GM19468 (cell line): ENCODE results near the gene GMDS.

Source experiments
- ATAC-seq: cut with Tn5 transposase; IDR thresholded peaks from one replicate; pipeline ENCODE4 v1.9.1; 2021; ENCODE audit warnings: mild to moderate bottlenecking, moderate library complexity, moderate number of reproducible peaks; ENCODE audit not compliant: unreplicated experiment; ENCODE audit errors: extremely low read depth

GMDS gene

DNA sequence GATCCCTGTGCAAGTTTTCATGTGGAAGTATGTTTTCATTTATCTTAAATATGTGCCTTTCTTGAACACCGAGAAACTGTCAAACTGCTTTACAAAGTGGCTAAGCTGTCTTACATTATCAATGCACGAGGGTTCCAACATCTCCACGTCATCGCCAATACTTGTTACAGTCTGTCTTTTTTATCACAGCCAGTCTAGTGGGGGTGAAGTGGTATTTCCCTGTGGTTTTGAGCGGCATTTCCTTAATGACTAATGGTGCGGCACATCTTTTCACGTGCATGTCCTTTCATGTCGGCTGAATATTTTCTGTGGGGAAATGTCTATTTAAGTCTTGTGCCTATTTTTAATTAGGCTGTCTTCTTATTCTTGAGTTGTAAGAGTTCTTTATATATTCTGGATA, 355.3 kb downstream of the GMDS start:
- no peak for ATAC-seq

DNA sequence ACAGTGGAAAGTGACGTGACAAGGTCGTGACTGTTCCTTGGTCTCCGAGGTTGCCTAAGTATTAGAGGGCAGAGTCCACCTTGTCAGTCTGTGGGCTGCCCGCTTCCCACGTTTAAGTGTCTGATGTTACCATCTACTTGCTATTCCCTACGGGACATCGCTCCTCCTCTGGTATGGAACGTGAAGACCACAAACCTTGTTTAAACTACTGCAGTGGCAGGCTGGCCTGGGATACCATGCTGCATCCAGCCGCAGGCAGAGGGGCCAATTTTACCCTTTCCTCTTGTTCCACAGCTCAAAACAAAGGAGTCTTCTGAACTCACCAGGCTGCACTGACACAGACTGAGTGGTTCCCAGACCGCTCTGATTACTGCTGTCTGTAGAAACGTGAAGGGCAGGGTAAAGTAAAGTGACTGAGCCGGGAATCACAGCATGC, 359.8 kb downstream of the GMDS start:
- no peak for ATAC-seq

DNA sequence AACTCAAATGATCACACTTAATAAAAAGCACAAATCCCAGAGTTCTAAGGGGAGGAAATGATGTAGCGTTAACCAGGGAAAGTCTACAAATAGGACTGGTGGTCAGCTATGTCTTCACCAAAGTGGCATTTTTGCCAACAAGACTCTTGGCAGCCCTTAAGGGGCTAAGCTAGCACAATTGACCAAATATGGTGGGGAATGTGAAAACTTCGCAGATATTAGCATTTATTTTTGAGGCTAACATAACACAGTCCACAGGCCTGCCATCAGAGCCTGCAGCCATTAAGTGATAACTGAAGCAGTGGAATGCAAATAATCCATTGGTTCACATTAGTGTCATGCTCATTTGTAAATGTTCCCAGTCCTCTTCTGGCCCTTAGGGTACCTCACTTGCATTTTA, 361.1 kb downstream of the GMDS start:
- no peak for ATAC-seq

DNA sequence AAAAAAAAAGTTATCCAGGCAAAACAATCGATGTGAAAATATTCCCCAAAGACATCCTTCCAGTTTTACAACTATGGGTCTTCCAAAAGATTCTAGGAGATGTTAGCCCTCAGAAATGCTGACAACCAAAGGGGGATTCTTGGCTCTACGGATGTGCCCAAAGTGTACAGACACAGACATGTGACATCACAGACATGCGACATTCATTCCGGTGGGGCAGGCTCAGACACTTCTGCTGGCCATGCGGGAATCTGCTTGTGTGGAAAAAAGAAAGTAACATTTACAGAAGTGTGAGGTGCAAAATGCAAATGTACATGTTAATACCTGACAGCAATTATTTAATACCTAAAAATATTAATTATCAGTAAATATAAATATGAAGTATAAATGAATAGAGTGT, 367.1 kb downstream of the GMDS start:
- no peak for ATAC-seq

DNA sequence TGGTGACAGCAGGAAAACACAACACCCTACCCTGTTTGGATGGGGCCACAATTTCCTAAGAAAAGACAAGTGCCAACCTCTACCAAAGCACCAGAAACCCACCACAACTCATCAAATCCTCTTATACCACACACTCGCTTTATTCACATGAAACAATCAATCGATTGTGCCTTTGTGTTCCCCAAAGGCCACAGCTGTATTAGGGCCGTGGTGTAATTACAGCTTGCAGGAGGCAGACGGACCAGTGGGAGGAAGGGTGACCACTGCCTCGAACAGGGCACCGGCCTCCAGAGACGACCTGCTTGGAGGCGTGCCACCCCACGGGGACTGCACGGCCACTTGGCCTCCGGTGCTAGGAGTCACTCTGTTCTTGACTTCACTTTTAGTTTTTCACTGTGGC, 371.6 kb downstream of the GMDS start:
- no peak for ATAC-seq

DNA sequence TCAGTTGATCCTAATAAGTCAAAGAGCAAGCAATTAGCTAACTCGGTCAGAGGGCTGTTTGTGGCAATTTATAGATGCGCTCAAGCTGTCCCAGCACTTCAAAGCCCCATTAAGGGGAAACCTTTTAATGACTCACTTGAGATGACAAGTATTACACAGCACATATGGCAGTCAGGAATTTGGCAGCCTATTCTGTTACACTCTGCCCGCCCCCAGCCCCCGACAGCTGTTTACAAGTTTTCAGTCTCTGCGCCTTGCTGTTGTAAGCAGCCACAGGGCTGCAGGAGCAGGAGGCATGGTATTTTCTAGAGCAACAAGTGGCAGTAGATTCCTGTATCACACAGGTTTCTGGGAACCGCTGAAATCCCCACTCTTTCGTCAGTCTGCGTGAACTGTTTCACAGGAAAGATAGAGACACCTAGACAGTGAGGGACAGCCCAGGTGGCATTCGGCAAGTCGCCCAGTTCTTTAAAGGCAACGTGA, 372.7 kb downstream of the GMDS start:
- no peak for ATAC-seq

DNA sequence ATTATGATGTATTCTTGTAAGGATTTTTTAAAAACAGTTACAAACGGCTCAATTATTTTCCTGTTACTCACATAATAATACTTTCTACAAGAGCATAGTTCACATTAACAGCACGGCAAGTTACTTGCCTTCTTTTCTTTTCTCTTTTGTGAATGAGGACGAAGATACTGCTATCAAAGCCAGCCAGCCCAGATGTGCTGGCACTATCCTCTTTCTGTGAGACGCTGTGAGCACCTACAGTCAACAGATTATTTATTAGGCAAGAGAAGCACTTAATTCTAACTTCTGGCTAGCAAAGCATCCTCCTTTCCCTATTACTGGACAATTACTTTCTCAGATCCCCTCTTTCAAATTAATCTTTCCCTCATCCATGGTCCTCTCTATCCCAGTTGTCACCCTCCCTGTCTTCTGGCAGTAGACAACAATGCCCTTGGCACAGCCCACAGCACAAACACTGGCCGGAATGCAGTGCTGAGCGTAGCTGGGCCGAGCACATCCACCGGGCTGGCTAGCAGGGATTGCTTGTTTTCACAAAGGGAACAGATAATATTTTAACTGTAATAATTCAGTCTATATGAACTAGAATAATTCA, 373.6 kb downstream of the GMDS start:
- ATAC-seq: no peak

DNA sequence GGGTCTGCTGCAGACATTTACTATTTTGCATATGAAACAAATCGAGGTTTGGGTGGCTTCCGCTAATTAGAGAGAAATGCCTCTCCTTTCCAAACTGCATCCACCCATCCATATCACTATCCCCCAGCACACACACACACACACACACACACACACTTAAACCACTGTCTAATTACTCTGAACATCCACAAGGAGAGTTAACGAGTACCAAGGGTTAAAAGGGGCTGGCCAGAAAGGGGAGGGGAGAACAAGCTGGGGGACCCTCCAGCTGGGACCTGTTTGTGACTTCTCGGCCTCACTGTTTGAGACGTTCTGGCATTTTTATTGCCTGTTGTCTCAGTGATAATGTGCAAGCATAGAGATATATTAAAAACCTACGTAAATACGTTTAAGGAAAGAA, 374.5 kb downstream of the GMDS start:
- ATAC-seq: no peak

DNA sequence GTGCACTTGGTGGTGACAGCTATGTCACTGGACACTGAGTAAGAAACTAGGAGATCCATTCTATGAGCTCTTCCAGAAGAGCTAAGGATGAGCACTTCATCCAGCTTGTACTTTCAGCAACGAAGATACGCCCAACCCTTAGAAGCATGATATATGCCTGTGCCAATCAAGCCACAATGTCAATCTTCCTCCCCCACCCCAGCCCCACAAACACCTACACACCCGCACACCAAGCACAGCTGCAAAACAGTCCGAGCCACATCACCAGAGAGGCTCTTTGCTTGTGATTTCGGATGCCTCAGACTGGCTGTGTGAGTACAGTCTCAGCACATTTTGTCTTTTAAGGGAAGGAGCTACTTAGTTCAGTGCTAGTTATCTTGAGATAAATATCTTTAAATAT, 375.2 kb downstream of the GMDS start:
- ATAC-seq: no peak

DNA sequence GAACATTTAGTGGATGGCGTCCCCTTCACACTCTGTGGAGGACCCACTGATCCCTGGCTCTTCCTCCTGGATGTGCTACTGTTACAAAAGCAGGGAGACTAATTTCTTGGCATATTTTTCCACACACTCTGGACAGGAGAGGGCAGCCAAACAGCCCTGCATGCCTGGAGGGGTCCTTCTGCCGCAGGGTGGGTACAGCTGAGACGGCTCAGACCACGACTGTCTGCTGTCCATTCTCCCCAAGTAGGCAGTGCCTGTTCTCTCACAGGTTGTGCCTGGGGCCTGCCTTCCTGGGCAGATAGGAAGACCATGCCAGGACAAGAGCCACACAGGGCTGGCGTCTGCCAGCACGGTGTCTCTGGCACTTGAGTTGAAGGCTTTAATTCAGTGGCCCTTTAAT, 375.6 kb downstream of the GMDS start:
- no peak for ATAC-seq

DNA sequence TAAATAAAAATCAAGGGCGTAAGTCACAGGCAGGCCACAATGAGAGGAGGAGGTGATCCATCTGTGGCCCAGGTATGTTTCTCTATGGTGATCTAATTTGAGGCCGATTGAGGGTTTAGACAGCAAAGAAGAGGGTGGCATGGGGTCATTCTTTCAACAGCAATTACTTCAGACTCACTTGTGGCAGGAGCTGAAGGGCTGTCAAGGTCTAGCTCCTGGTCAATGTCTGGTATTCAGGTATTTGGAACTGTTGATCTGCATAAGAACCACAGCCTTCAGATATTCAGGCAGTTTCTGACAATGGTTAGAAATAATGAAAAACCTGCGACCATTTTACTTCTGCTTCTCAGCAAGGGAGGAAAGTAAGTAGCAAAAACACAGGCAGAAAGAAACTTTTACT, 376.1 kb downstream of the GMDS start:
- no peak for ATAC-seq

DNA sequence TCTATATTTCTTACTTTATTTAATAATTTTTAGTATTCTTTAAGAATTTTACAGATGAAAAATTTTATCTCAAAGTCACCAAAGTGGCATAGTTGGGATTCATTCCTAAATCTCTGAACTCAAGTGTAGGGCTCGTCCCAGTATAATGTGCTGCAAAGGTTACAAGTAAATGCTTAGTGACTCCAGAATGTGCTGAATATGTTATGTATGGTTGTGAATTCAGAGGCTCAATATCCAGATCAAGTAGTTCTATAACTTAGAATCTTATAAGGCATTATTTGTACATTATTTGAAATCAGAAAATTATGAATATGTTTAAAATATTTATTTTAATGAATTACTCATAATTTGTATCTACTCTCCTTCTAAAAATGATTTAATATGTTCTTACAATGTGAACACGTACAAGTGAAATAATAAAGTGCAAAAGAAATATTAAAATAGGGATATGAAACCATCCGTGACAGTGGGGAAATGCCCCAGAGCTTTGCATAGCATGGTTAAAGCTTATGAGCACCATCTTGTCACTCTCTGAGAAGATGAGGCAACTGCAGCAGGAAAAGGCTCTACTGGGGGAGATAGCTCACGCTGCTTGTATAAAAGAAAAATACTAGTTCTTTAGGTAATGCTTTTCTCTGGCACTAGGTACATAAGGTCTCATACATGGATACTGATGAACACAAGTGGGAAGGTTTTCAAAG, 376.7 kb downstream of the GMDS start:
- ATAC-seq: peak; percentile 66

DNA sequence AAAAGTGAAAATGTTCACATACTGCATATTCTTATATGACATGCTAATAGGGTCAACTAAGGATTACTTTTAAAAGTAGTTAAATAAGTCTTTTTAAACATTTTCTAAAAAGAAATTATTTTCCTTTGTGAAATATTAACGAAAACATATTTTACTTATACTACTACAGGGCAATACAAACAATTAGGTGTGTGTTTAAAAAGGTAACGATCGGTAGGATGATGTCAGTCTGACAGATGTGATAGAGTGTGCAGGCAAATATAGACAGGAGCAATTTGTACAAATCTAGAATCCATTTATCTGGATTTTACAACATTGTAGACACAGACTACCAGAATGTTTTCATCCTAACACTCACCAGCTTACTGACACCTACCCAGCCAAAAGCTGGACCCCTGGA, 378.2 kb downstream of the GMDS start:
- ATAC-seq: no peak

DNA sequence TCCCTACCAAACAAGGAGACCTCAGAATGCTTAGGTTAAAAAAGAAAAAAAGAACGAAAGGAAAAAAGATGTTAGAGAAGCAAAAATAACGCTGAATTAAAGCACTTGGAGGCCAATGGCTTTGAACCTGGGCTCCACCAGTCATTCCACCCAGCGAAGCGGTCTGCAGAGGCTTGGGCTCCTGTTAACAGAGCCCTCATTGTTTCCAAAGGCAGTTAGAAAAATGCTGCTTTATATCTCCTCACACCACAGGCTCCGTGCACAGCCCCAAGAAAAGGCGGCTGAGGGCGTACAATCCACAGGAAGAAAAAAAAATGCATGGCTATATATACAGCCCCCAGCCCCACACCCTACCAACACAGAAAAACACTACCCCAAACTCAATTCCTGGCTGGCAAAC, 379.8 kb downstream of the GMDS start:
- no peak for ATAC-seq

DNA sequence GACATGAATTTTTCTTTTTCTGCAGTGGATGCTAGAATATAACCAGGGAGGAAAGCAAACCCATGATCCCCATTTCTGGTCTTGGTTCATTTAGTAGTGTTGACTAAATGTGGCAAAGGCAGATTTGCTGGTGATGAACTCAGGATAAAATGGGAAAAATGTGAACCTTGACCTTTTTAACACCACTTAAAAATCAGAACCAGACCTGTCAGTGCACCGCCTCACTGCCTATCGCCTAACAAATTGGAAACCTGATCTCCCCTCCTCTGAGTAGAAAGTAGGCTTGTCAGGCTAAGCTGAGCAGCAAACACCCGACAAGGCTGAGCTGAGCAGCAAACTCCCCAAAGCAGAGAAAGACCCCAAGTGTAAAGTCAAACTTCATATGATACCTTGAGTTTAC, 380.9 kb downstream of the GMDS start:
- ATAC-seq: no peak

DNA sequence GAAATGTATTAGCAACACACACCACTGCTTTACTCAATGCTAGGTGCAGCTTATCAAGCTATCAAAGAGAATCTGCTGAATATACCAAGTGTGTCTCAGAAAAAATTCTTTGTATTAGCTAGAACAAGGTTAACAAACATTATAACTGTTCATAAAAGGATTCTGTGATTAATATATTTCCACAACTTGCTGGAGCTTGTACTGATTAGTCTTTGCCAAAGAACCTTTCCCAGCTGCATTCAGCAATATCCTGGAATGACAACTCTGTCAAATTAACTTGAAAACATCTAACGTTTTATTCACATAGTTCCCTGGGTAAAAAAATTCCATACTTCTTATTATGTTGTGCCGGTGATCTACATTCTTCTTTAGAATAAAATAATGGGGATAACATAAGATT, 383.0 kb downstream of the GMDS start:
- no peak for ATAC-seq

DNA sequence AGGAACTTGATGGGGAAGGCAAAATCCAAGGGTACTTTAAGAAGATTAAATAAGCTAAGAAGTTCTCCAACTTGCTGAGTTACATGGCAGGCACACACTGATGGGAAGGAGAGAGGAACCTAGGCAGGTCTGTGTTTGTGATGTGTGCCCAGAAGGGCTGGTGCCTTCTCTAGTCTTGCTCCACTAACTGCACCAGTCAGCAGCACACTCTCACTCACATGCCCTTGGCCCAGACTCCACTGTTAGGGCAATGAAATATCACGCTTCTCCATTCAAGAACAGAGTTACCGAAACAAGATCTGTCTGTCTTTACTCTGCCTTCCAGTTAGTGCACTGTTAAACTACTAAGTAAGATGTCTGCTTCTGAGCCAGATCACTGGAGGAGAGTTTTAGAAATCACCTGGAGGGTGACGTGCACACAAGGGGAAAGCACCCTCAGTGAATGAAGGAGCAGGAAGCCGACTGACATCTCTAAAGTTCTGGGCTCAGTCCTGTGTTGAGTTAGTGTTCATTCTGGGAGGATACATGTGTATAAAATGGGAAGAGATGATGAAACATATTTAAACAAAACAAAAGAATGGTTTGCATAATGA, 384.6 kb downstream of the GMDS start:
- no peak for ATAC-seq

DNA sequence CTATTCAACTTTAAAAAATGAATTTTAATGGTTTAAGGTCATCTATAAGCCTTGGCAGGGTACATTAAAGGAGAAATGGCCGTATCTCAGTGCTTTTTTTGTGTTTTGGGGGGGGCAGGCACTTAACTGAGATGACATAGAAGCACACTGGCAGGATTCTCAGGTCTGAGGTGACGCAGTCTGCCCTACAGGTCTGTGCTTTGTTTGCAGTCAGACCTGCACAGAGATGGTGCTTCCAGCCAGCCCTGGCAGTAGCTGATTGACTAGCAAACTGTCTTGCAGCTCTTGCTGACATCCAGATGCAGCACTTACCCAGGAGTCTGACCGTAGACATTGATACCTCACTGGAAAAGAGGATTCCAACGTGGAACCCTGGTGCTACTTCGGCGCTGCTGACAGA, 386.5 kb downstream of the GMDS start:
- ATAC-seq: no peak

DNA sequence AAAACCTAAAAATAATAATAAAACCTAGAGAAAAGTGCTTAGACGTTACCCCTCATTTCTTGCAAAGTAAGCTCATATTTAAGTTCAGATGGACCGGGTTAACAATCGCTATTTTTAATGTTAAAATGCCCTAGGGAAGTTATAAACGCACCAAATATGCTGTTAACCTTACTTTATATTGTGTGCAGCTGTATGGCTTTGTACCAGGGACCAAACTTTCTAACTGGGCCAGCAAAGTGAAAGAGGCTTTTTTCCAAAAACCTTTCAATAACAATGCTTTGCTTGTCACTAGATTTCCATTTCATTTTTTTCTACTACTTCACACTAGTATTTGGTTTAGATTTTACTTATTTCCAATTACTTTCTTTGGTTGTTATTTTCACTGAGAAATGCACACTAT, 387.2 kb downstream of the GMDS start:
- no peak for ATAC-seq

DNA sequence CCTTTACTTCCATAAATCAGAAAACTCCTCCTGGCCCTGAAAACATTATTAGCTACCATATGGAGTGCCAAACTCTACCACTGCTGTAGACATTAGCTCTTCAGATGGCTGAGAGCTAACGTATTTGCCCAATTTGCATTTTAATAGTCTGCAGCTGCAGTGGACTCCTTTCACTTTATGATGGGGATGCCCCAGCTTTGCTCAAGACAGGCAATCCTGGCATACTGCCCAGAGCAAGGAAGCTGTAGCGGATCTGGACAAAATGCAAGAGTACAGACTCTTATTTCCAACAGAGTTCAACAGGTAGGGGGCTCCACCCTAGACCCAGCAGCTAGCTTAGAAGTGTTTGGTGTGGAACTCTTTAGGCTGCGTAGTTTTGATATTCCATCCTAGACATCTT, 389.0 kb downstream of the GMDS start:
- peak; percentile 70 for ATAC-seq

DNA sequence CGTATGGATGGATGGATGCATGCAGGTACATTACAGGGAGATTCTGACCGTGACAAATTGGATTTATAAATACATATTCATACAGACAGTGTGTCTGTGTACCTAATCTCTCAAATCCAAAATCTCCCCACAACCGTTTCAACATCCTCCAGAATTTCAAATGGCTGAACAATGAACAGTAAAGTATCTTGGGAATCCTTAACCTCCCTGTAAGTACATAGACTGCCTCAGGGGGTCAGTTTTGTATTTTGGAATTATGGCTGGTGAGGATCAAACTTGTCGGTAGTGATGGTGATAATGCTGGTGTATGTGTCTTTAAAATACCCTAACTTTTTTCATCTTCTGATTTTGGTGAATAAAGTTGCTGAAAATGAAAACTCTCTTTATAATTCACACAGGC, 389.5 kb downstream of the GMDS start:
- no peak for ATAC-seq

DNA sequence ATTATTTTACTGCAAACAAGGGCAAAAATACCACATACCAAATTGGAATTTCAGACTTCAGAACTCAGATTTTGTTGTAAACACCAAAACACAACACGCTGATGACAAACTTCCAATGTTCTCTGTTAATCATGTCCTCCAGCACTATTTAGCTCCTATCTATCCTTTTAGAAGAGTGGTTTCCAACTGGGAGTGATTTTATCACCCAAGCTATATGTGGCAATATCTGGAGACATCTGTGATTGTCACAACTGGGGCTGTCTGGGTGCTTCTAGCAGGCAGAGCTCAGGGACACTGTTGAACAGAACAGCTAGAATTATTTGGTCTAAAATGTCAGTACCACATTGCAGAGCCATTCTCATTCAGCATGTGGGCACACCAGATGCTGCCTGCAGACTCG, 391.1 kb downstream of the GMDS start:
- ATAC-seq: no peak
